Measurements from ENCODE around the gene GALNT5. TPM values are rescaled to one million over a fixed set of nuclear protein-coding genes. Genes with fewer than 3 reads are reported as not detected.

GALNT5 gene
- total RNA-seq, 1 donor from 2014 or later = not detected

- Histone ChIP-seq H3K9ac (no peak overlapping the region), H3K27ac (no peak overlapping the region), H3K27me3 (no peaks in the 10 kb centered on the region), H3K4me3 (no peak overlapping the region), H2AFZ (replicated peaks) (no peak overlapping the region), H4K20me1 (ENCODE audit: low read depth) (no peaks in the 10 kb centered on the region), H3K79me2 (ENCODE audit: low read depth) (no peaks in the 10 kb centered on the region), H3K36me3 (no peaks in the 10 kb centered on the region), H3K4me1 (no peaks in the 10 kb centered on the region), H3F3A (ENCODE audit: low read depth) (no peaks in the 10 kb centered on the region), H3K9me3 (ENCODE audit: low read depth) (no peaks in the 10 kb centered on the region), H3K4me2 (no peak overlapping the region)
- H3K27ac Mint-ChIP-seq = no peak overlapping the region
- H3K27me3 Mint-ChIP-seq (ENCODE audit: insufficient read depth, low read depth) = peaks cover 2% of the 10 kb centered on the region
- no peak overlapping the region for H3K4me3 Mint-ChIP-seq
- no peaks in the 10 kb centered on the region for H3K9me3 Mint-ChIP-seq
- no peaks in the 10 kb centered on the region for H3K4me1 Mint-ChIP-seq
- TF ChIP-seq EZH2phosphoT487 (IDR thresholded peaks at IDR 0.05) (no peak), EZH2 (IDR thresholded peaks at IDR 0.05) (no peak), CTCF (IDR thresholded peaks at IDR 0.05) (no peak)
- no peak for DNase-seq (ENCODE audit: low spot score)
- no peaks in the 10 kb centered on the region for H3K36me3 Mint-ChIP-seq
Observed at GRCh38 chr2:157229572-157229971, 27.9 kb upstream of the GALNT5 start.

GRCh38 chr2:157231476-157231875 lies 26.0 kb upstream of the GALNT5 start:
- Histone ChIP-seq H3K27me3 (no peaks in the 10 kb centered on the region), H3K36me3 (no peaks in the 10 kb centered on the region), H3K79me2 (ENCODE audit: low read depth) (no peaks in the 10 kb centered on the region), H3K27ac (no peak overlapping the region), H4K20me1 (ENCODE audit: low read depth) (no peaks in the 10 kb centered on the region), H3K4me2 (no peak overlapping the region), H2AFZ (replicated peaks) (no peak overlapping the region), H3K9ac (no peak overlapping the region), H3K4me3 (no peak overlapping the region), H3F3A (ENCODE audit: low read depth) (no peaks in the 10 kb centered on the region), H3K9me3 (ENCODE audit: low read depth) (no peaks in the 10 kb centered on the region), H3K4me1 (no peaks in the 10 kb centered on the region)
- no peak for TF ChIP-seq EZH2 (IDR thresholded peaks at IDR 0.05)
- no peak for TF ChIP-seq CTCF (IDR thresholded peaks at IDR 0.05)
- H3K27me3 Mint-ChIP-seq (ENCODE audit: insufficient read depth, low read depth) = peaks cover 2% of the 10 kb centered on the region
- H3K9me3 Mint-ChIP-seq = no peaks in the 10 kb centered on the region
- H3K36me3 Mint-ChIP-seq = no peaks in the 10 kb centered on the region
- no peaks in the 10 kb centered on the region for H3K4me1 Mint-ChIP-seq
- no peak overlapping the region for H3K27ac Mint-ChIP-seq
- H3K4me3 Mint-ChIP-seq = no peak overlapping the region
- no peak for DNase-seq (ENCODE audit: low spot score)

- H3K9me3 Mint-ChIP-seq = peaks cover 4% of the 10 kb centered on the region
- H3K9me3 ChIP-seq (ENCODE audit: low read depth) = no peaks in the 10 kb centered on the region
- peaks cover 8% of the 10 kb centered on the region for H3K4me1 Mint-ChIP-seq
- H3K27me3 Mint-ChIP-seq (ENCODE audit: insufficient read depth, low read depth) = peaks cover 4% of the 10 kb centered on the region
- H3K36me3 ChIP-seq = no peaks in the 10 kb centered on the region
- H3K27ac ChIP-seq = no peak overlapping the region
- H3F3A ChIP-seq (ENCODE audit: low read depth) = no peaks in the 10 kb centered on the region
- H3K4me3 Mint-ChIP-seq = no peak overlapping the region
- H2AFZ ChIP-seq (replicated peaks) = no peak overlapping the region
- TF ChIP-seq CTCF (IDR thresholded peaks at IDR 0.05) = no peak
- no peak for TF ChIP-seq EZH2phosphoT487 (IDR thresholded peaks at IDR 0.05)
- no peak for TF ChIP-seq EZH2 (IDR thresholded peaks at IDR 0.05)
- no peak overlapping the region for H3K9ac ChIP-seq
- no peaks in the 10 kb centered on the region for H3K79me2 ChIP-seq (ENCODE audit: low read depth)
- H3K27me3 ChIP-seq = no peaks in the 10 kb centered on the region
- no peaks in the 10 kb centered on the region for H4K20me1 ChIP-seq (ENCODE audit: low read depth)
- H3K27ac Mint-ChIP-seq = no peak overlapping the region
- no peak overlapping the region for H3K4me3 ChIP-seq
- H3K36me3 Mint-ChIP-seq = no peaks in the 10 kb centered on the region
- H3K4me2 ChIP-seq = no peak overlapping the region
- DNase-seq (ENCODE audit: low spot score) = no peak
- H3K4me1 ChIP-seq = peaks cover 8% of the 10 kb centered on the region
Observed at GRCh38 chr2:157233506-157233905, 24.0 kb upstream of the GALNT5 start.
